HCT116 (cell line): ENCODE results near the gene ESR2. TPM values are rescaled to one million over a fixed set of nuclear protein-coding genes. Genes with fewer than 3 reads are reported as not detected.

Experiments
- ATAC-seq: fragments of 200-7000 bp; cut with Tn5 transposase; 2 replicates; pipeline ENCODE4 v1.9.1; 2020; ENCODE audit warnings: mild to moderate bottlenecking, moderate library complexity
- BruUV-seq: library from RNA; stranded (reverse); fragments of 400-500 nt; replicated peaks from 2 replicates; lab custom pipeline; 2021; lab: Mats Ljungman, UMichigan
- CTCF ChIA-PET: fragments of 300-600 bp; sonication (Branson Sonifier 250); formaldehyde crosslinking; loops from one replicate; lab custom pipeline; 2021; ENCODE audit warnings: antibody characterized with exemption; lab: Charles Lee
- POLR2A ChIA-PET: fragments of 300-600, 350-600 bp; sonication (Branson Sonifier 250); formaldehyde crosslinking; loops from one replicate; lab custom pipeline; 2021; ENCODE audit warnings: antibody characterized with exemption; lab: Charles Lee
- RAD21 ChIA-PET, 2 experiments: fragments of 300-600 bp; sonication (Branson Sonifier 250); formaldehyde crosslinking; loops; one replicate each; lab custom pipeline; 2023; ENCODE audit warnings: low total read pairs in 2 of 2; ENCODE audit not compliant: uncharacterized antibody in 2 of 2, unreplicated experiment in 2 of 2, low non-redundant PET in 1 of 2; lab: Charles Lee
- DNase-seq: peaks from one replicate; pipeline ENCODE4 v3.0.0-alpha.2; 2010; ENCODE audit warnings: low read depth, low spot score
- H2AFZ ChIP-seq: fragments of 200-600 bp; shearing (Covaris generic), sonication (generic); 2 replicates; pipeline ENCODE4 v1.6.1; 2017; ENCODE audit warnings: low read depth, mixed run types, mixed read lengths, antibody characterized with exemption, low read length; ENCODE audit not compliant: poor library complexity, severe bottlenecking
- H3K27ac ChIP-seq: 2 replicates; pipeline ENCODE4 v1.5.1; 2012; ENCODE audit warnings: low read depth, low read length
- H3K27me3 ChIP-seq: fragments of 200-600 bp; sonication (generic); 2 replicates; pipeline ENCODE4 v1.6.1; 2016; ENCODE audit warnings: mixed run types, low read length, mixed read lengths; ENCODE audit not compliant: insufficient read depth
- H3K36me3 ChIP-seq, 2 experiments: fragments of 200-500 bp in 1 of 2; fragments of 200-600 bp in 1 of 2; sonication (Bioruptor generic) in 1 of 2; sonication (generic) in 1 of 2; 2 replicates each; pipeline versions ENCODE4 v1.5.1 to v1.6.1; 2014 to 2016; ENCODE audit warnings: low read length in 2 of 2, inconsistent platforms in 1 of 2, mixed read lengths in 1 of 2, mixed run types in 1 of 2; ENCODE audit not compliant: insufficient read depth in 2 of 2, control insufficient read depth in 1 of 2
- H3K4me1 ChIP-seq, 2 experiments: fragments of 200-600 bp in 1 of 2; sonication (generic) in 1 of 2; 2 replicates each; pipeline versions ENCODE4 v1.5.1 to v1.6.1; 2012 to 2017; ENCODE audit warnings: low read length in 2 of 2, inconsistent platforms in 1 of 2, mild to moderate bottlenecking in 1 of 2, mixed read lengths in 1 of 2, mixed run types in 1 of 2, moderate library complexity in 1 of 2; ENCODE audit not compliant: insufficient read depth in 2 of 2, control insufficient read depth in 1 of 2
- H3K4me2 ChIP-seq: fragments of 200-600 bp; sonication (generic); 2 replicates; pipeline ENCODE4 v1.6.1; 2017; ENCODE audit warnings: mixed run types, low read length, mixed read lengths
- H3K4me3 ChIP-seq, 2 experiments: fragments of 200-600 bp in 1 of 2; sonication (generic) in 1 of 2; replicated peaks in 1 of 2; 2 replicates each; pipeline ENCODE4 v1.5.1; 2011 to 2016; ENCODE audit warnings: low read length in 2 of 2, control low read depth in 1 of 2, low read depth in 1 of 2, mild to moderate bottlenecking in 1 of 2, mixed read lengths in 1 of 2, mixed run types in 1 of 2
- H3K79me2 ChIP-seq: fragments of 200-600 bp; sonication (generic); 2 replicates; pipeline ENCODE4 v1.6.1; 2017; ENCODE audit warnings: mild to moderate bottlenecking, mixed run types, low read length, moderate library complexity, mixed read lengths; ENCODE audit not compliant: insufficient read depth
- H3K9ac ChIP-seq: fragments of 200-600 bp; sonication (generic); 2 replicates; pipeline ENCODE4 v1.6.1; 2016; ENCODE audit warnings: low read length, mixed read lengths
- H3K9me2 ChIP-seq: fragments of 200-600 bp; sonication (generic), shearing (Covaris generic); 2 replicates; pipeline ENCODE4 v1.6.1; 2017; ENCODE audit warnings: mixed run types, mild to moderate bottlenecking, moderate library complexity; ENCODE audit not compliant: insufficient read depth
- H3K9me3 ChIP-seq, 2 experiments: fragments of 200-500 bp in 1 of 2; fragments of 200-600 bp in 1 of 2; sonication (Bioruptor generic) in 1 of 2; sonication (generic) in 1 of 2; 2 replicates each; pipeline ENCODE4 v1.6.1; 2014 to 2017; ENCODE audit warnings: low read length in 2 of 2, mixed read lengths in 2 of 2, inconsistent platforms in 1 of 2, low read depth in 1 of 2, mild to moderate bottlenecking in 1 of 2, mixed run types in 1 of 2, moderate library complexity in 1 of 2; ENCODE audit not compliant: control insufficient read depth in 1 of 2, insufficient read depth in 1 of 2
- H4K20me1 ChIP-seq: fragments of 200-600 bp; sonication (generic), shearing (Covaris generic); 2 replicates; pipeline ENCODE4 v1.6.1; 2017; ENCODE audit warnings: mixed run types, mild to moderate bottlenecking, moderate library complexity; ENCODE audit not compliant: insufficient read depth
- FOSL1 ChIP-seq: IDR thresholded peaks from 2 replicates; pipeline ENCODE4 v1.6.1; 2012; ENCODE audit warnings: low read depth
- RAD21 ChIP-seq: IDR thresholded peaks from 2 replicates; pipeline ENCODE4 v1.6.1; 2012; ENCODE audit warnings: low read depth, mild to moderate bottlenecking
- SIN3A ChIP-seq: IDR thresholded peaks from 2 replicates; pipeline ENCODE4 v1.6.1; 2012; ENCODE audit warnings: low read depth
- SRF ChIP-seq: IDR thresholded peaks from 2 replicates; pipeline ENCODE4 v1.6.1; 2012; ENCODE audit warnings: low read depth
- YY1 ChIP-seq: IDR thresholded peaks from 2 replicates; pipeline ENCODE4 v1.6.1; 2011; ENCODE audit warnings: low read length, low read depth, moderate library complexity, mild to moderate bottlenecking; ENCODE audit not compliant: insufficient replicate concordance; ENCODE audit errors: extremely low read depth
- ZBTB33 ChIP-seq: IDR thresholded peaks from 2 replicates; pipeline ENCODE4 v1.6.1; 2011; ENCODE audit warnings: mild to moderate bottlenecking, low read length, moderate library complexity; ENCODE audit not compliant: insufficient replicate concordance; ENCODE audit errors: extremely low read depth
- ZFX ChIP-seq: fragments of 450-650 bp; IDR thresholded peaks from 2 replicates; pipeline ENCODE4 v1.6.1; 2017
- ZNF274 ChIP-seq: fragments of 200-500 bp; sonication (Bioruptor generic); IDR thresholded peaks from 2 replicates; pipeline ENCODE4 v1.6.1; 2014; ENCODE audit warnings: mild to moderate bottlenecking, low read depth, low read length, inconsistent platforms
- intact Hi-C: fragments of 100-400 bp; cut with micrococcal nuclease; formaldehyde crosslinking; loops from 2 replicates; pipeline ENCODE4 v1.10.0; 2022
- total RNA-seq: library from RNA; stranded (reverse); gene quantifications from one replicate; pipeline ENCODE4 v1.2.1, GENCODE V29; 2021; ENCODE audit not compliant: unreplicated experiment

ESR2 gene
- total RNA-seq, 1 experiment from 2014 or later: 0.32 TPM

DNA sequence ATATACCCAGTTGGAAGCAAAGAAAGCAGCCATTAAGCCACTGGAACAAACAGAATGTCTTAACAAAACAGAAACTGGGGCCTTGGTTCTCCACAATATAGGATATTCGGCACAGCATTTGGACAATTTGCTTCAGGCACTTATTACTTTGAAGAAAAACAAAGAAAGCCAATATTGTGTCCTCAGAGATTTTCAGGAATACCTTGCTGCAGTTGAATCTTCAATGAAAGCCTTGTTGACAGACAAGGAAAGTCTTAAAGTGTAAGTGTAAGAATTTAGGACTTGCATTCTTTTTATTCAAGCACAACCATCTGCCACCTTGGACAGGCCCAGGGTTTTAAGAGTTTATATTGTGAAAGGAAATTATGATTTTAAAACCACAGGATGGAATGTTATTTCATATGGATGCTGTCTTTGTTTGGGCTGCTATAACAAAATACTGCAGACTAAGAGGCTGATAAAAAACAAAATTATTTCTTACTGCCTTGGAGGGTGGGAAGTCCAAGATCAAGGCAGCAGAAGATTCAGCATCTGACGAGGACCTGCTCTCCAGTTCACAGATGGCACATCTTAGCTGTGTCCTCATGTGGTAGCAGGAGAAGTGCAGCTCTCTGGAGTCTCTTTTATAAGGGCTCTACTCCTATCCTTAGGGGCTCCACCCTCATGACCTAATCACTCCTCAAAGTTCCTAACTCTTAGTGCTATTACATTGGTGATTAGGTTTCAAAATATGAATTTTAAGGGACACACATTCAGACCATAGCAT, 244.4 kb downstream of the ESR2 start:
- H3K36me3 ChIP-seq: peaks cover 0 to 8% of the 10 kb centered on the region in 2 experiments; a peak in 2 of 4 replicates
- intact Hi-C loops: no loop called here
- ATAC-seq (no peak), DNase-seq (no peak)
- BruUV-seq: no TSS peak
- H3K9me3 ChIP-seq: no peaks in the 10 kb centered on the region
- TF ChIP-seq YY1 (no peak), ZFX (no peak), ZBTB33 (no peak), FOSL1 (no peak), RAD21 (no peak), SIN3A (no peak), SRF (no peak), ZNF274 (no peak)
- no peaks in the 10 kb centered on the region for H3K9me2 ChIP-seq
- ChIA-PET RAD21 (no interaction called here), POLR2A (no interaction called here), CTCF (no interaction called here)
- H3K27ac ChIP-seq: no peak overlapping the region
- no peak overlapping the region for H3K4me2 ChIP-seq
- no peak overlapping the region for H3K4me3 ChIP-seq
- no peak overlapping the region for H3K9ac ChIP-seq
- H3K4me1 ChIP-seq: no peaks in the 10 kb centered on the region
- H3K27me3 ChIP-seq: no peaks in the 10 kb centered on the region
- H4K20me1 ChIP-seq: no peaks in the 10 kb centered on the region
- H3K79me2 ChIP-seq: no peaks in the 10 kb centered on the region
- no peak overlapping the region for H2AFZ ChIP-seq
